GM19239 (cell line): Measurements from ENCODE around the gene MPRIP.

Experiments
- DNase-seq: peaks from one replicate; pipeline ENCODE4 v3.0.0; 2011; ENCODE audit warnings: low spot score; ENCODE audit not compliant: insufficient read length
- FAIRE-seq: peaks from 2 replicates; lab custom pipeline; 2011; peaks lifted over from hg19 to GRCh38; lab: Jason Lieb, UNC

The MPRIP gene

GRCh38 chr17:17104036-17104435, 61.8 kb downstream of the MPRIP start:
- FAIRE-seq (no peak), DNase-seq (no peak)

GRCh38 chr17:17104494-17104893, 62.2 kb downstream of the MPRIP start:
- no peak for DNase-seq
- no peak for FAIRE-seq

GRCh38 chr17:17105976-17106375, 63.7 kb downstream of the MPRIP start:
- DNase-seq (no peak), FAIRE-seq (no peak)

GRCh38 chr17:17106756-17107155, 64.5 kb downstream of the MPRIP start:
- DNase-seq (no peak), FAIRE-seq (no peak)

- FAIRE-seq (no peak), DNase-seq (no peak)
Observed at GRCh38 chr17:17107281-17107680, 65.0 kb downstream of the MPRIP start.

- DNase-seq: no peak
- no peak for FAIRE-seq
Observed at GRCh38 chr17:17107891-17108431, 65.7 kb downstream of the MPRIP start.

GRCh38 chr17:17108451-17109049, 66.3 kb downstream of the MPRIP start:
- no peak for DNase-seq
- FAIRE-seq: no peak

- no peak for DNase-seq
- no peak for FAIRE-seq
Observed at GRCh38 chr17:17109256-17109655, 67.0 kb downstream of the MPRIP start.

- no peak for FAIRE-seq
- no peak for DNase-seq
Observed at GRCh38 chr17:17109907-17110306, 67.7 kb downstream of the MPRIP start.

GRCh38 chr17:17110520-17110919, 68.3 kb downstream of the MPRIP start:
- DNase-seq (no peak), FAIRE-seq (no peak)

GRCh38 chr17:17111401-17112393, 69.4 kb downstream of the MPRIP start:
- DNase-seq (no peak), FAIRE-seq (no peak)

- DNase-seq: no peak
- FAIRE-seq: no peak
Observed at GRCh38 chr17:17112628-17113200, 70.5 kb downstream of the MPRIP start.

- FAIRE-seq: no peak
- DNase-seq: no peak
Observed at GRCh38 chr17:17114592-17115225, 72.5 kb downstream of the MPRIP start.

GRCh38 chr17:17115620-17116019, 73.4 kb downstream of the MPRIP start:
- no peak for FAIRE-seq
- no peak for DNase-seq

GRCh38 chr17:17116406-17116805, 74.1 kb downstream of the MPRIP start:
- DNase-seq: no peak
- no peak for FAIRE-seq

GRCh38 chr17:17117923-17118322, 75.7 kb downstream of the MPRIP start:
- peak; percentile 53 for FAIRE-seq
- no peak for DNase-seq

GRCh38 chr17:17118399-17118798, 76.1 kb downstream of the MPRIP start:
- DNase-seq (no peak), FAIRE-seq (no peak)

GRCh38 chr17:17119106-17119505, 76.8 kb downstream of the MPRIP start:
- peak; percentile 11 for FAIRE-seq
- no peak for DNase-seq

GRCh38 chr17:17119533-17119932, 77.3 kb downstream of the MPRIP start:
- DNase-seq (peak; percentile 42), FAIRE-seq (peak; percentile 54)

- FAIRE-seq (no peak), DNase-seq (no peak)
Observed at GRCh38 chr17:17120294-17120693, 78.0 kb downstream of the MPRIP start.
